ENCODE results near the gene RXRA.

DNA sequence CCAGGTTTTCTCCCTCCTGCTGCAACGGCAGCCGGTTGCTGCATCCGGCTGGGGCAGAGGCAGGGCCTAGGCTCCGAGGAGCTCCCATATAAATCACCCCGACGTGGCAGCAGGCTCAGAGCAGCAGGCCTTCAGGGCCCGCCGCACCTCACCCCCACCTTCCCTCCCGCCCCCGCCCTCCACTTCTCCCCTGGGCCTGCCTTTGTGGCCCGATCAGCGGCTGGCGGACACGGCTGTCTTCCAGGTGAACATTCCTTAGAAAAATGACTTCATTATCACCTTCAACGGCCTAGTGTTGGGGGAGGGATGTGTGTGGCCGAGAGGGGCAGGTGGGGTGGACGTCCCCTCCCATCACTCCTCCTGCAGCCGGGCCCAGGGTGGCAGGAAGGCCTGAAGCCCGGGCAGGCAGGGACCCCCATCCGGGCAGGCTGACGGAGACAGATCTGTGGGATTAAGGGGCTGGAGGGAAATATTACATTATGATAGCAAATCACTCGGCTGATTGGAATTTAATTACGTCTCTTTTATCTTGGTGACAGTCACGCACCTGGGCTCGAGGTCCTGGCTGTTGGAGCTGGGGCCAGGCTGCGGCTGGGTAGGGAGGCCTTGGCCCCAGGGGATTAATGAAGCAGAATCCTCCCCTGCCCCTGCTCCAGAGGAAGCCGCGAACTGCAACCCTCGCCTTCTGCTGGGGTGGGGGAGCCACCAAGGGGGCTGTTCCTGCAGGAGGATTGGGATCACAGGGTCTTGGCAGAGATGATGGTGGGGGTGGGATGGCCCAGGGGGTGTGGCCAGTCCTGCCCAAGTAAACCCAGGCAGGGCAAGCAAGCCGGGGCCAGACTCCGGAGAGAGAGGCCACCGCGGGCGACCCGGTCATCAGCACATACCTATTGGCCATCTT lies 38.4 kb upstream of the RXRA start:
- TF ChIP-seq POLR2A (IDR thresholded peaks at IDR 0.05; ENCODE audit: low read length) (no peak), GATA1 (IDR thresholded peaks at IDR 0.05; ENCODE audit: low read depth, low read length) (no peak)
